HK-2 (cell line): Measurements from ENCODE around the gene LMBR1.

Experiments used
- DNase-seq: peaks from one replicate; pipeline ENCODE4 v3.0.0-alpha.2; 2018; ENCODE audit not compliant: unreplicated experiment

Gene LMBR1

GRCh38 chr7:156692849-156693248, 200.1 kb downstream of the LMBR1 start:
- DNase-seq, result no peak

- no peak for DNase-seq
These were observed 201.2 kb downstream of the LMBR1 start for GRCh38 chr7:156691764-156692163.

GRCh38 chr7:156684661-156685060, 208.3 kb downstream of the LMBR1 start:
- DNase-seq, result no peak

GRCh38 chr7:156684251-156684650, 208.7 kb downstream of the LMBR1 start:
- no peak for DNase-seq

GRCh38 chr7:156682928-156683327, 210.1 kb downstream of the LMBR1 start:
- DNase-seq, result no peak

GRCh38 chr7:156680281-156680680, 212.7 kb downstream of the LMBR1 start:
- no peak for DNase-seq

- no peak for DNase-seq
These were observed 215.5 kb downstream of the LMBR1 start for GRCh38 chr7:156677374-156678054.

GRCh38 chr7:156676263-156676662, 216.7 kb downstream of the LMBR1 start:
- DNase-seq, result no peak

- DNase-seq, result no peak
These were observed 217.3 kb downstream of the LMBR1 start for GRCh38 chr7:156675721-156676120.

GRCh38 chr7:156673902-156674301, 219.1 kb downstream of the LMBR1 start:
- DNase-seq, result no peak

- DNase-seq, result no peak
These were observed 219.5 kb downstream of the LMBR1 start for GRCh38 chr7:156673454-156673853.

- no peak for DNase-seq
These were observed 223.8 kb downstream of the LMBR1 start for GRCh38 chr7:156669035-156669828.

GRCh38 chr7:156668130-156668741, 224.7 kb downstream of the LMBR1 start:
- DNase-seq, result no peak

GRCh38 chr7:156667110-156667426, 225.9 kb downstream of the LMBR1 start:
- DNase-seq, result no peak

GRCh38 chr7:156666368-156667109, 226.4 kb downstream of the LMBR1 start:
- no peak for DNase-seq

- DNase-seq, result no peak
These were observed 227.9 kb downstream of the LMBR1 start for GRCh38 chr7:156665101-156665500.

- DNase-seq, result no peak
These were observed 230.7 kb downstream of the LMBR1 start for GRCh38 chr7:156662277-156662676.

- DNase-seq, result no peak
These were observed 231.3 kb downstream of the LMBR1 start for GRCh38 chr7:156661637-156662036.

GRCh38 chr7:156659961-156660360, 233.0 kb downstream of the LMBR1 start:
- DNase-seq, result no peak

GRCh38 chr7:156659203-156659602, 233.8 kb downstream of the LMBR1 start:
- no peak for DNase-seq

GRCh38 chr7:156657681-156658080, 235.3 kb downstream of the LMBR1 start:
- no peak for DNase-seq

GRCh38 chr7:156656598-156656997, 236.4 kb downstream of the LMBR1 start:
- no peak for DNase-seq
